RWPE1 (cell line): ENCODE data around the gene BMP2K.

Experiments used
- CTCF ChIA-PET: fragments of 350-600 bp; sonication (Branson Sonifier 250); formaldehyde crosslinking; extraction: SDS; loops from one replicate; lab custom pipeline; 2021; lab: Yijun Ruan, JAX
- POLR2A ChIA-PET: fragments of 400-600 bp; formaldehyde crosslinking; extraction: SDS; loops from one replicate; lab custom pipeline; 2020; ENCODE audit warnings: antibody characterized with exemption; ENCODE audit not compliant: low non-redundant PET; lab: Yijun Ruan, JAX
- DNase-seq: peaks from one replicate; pipeline ENCODE4 v3.0.0; 2012; ENCODE audit warnings: low spot score
- H3K27ac ChIP-seq: fragments of 450-650 bp; 2 replicates; pipeline ENCODE4 v1.5.1; 2017
- TF ChIP-seq, protein P1 (sequence below): fragments of 450-650 bp; conservative IDR thresholded peaks from 2 replicates; pipeline ENCODE4 v1.5.1; 2017; ENCODE audit warnings: low read depth, mild to moderate bottlenecking

The BMP2K gene

DNA sequence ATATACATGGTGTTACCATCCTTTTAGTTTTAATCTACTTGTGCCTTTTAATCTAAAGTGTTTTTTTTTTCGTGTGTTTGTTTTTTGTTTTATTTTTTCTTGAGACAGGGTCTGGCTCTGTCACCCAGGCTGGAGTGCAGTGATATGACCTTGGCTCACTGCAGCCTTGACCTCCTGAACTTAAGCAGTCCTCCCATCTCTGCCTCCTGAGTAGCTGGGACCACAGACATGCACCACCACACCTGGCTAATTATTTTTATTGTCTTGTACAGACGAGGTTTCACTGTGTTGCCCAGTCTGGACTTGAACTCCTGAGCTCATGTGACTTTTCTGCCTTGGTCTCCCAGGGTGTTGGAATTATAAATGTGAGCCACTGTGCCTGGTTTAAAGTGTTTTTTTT, 33.1 kb downstream of the BMP2K start:
- DNase-seq, result no peak
- ChIA-PET POLR2A (no interaction called here), CTCF (interaction anchor here (1.1 kb wide), 1 partner anchor 21 kb away, joined by 4 read pairs; no protein-coding TSS in a partner anchor)
- no peak overlapping the region for H3K27ac ChIP-seq
- TF ChIP-seq, protein P1, sequence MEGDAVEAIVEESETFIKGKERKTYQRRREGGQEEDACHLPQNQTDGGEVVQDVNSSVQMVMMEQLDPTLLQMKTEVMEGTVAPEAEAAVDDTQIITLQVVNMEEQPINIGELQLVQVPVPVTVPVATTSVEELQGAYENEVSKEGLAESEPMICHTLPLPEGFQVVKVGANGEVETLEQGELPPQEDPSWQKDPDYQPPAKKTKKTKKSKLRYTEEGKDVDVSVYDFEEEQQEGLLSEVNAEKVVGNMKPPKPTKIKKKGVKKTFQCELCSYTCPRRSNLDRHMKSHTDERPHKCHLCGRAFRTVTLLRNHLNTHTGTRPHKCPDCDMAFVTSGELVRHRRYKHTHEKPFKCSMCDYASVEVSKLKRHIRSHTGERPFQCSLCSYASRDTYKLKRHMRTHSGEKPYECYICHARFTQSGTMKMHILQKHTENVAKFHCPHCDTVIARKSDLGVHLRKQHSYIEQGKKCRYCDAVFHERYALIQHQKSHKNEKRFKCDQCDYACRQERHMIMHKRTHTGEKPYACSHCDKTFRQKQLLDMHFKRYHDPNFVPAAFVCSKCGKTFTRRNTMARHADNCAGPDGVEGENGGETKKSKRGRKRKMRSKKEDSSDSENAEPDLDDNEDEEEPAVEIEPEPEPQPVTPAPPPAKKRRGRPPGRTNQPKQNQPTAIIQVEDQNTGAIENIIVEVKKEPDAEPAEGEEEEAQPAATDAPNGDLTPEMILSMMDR, result no peak

DNA sequence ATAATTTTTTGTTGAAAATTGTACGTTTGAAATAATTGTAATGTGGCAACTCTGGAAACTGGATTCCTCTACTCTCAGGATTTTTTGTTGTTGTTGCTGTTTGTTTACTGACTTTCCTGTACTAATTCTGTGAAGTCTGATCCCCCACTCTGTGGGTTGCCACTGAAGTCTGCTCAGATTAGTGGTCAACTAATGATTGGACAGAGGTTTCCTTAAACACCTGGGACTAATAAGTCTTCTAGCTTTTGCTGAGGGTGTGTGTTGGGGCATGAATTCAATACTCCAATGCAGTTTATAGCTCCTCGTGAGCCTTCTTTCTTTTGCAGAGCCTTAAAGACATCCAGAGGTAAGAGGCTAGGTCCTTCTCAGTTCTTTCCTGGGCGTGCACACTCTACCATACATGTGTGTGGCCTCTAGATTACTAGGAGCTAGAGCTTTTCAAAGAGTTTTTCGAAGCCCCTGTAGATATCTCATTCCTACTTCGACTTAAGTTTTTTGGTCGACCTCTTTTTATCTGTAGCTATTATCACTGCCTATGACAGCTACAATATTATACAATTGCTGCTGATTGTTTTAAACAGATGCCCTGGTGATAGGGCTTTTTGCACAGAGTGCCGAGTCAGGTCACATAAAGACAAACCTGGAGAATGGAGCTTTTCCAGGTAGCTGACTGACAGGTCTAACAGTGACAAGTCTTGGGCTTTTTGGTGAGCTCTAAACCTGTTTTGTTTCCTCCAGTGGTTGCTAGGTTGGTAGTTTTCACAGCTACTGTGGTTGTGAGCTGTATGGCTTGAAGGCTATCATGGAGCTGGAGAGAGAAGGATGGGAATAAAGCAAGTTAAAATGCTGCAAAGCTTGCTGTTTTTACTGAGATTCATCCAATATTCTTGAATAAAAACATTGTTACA, 34.0 kb downstream of the BMP2K start:
- POLR2A ChIA-PET, result no interaction called here
- no peak for DNase-seq
- TF ChIP-seq, protein P1, result no peak
- CTCF ChIA-PET, result interaction anchor here (0.6 to 1.1 kb wide), 4 partner anchors 22 to 1281 kb away, joined by 3 to 5 read pairs (median 4); no protein-coding TSS in a partner anchor
- no peak overlapping the region for H3K27ac ChIP-seq

DNA sequence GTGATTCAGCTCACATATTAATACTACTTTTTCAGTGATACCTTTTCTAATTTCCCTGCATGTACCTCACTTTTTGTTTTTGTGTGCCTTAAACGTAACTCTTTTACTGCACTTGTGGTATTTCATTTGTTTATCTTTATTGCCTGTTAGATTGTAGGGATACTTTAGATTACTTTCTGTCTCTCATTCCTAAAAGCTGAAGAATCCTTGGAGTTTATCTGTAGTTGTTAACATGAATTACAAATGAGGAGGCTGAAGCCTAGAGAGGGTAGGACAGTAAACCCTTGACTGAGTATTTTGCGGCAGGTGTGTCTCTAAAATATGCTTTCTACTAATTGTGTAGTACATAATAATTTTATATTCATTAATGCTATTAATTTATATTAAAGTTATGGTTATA, 34.9 kb downstream of the BMP2K start:
- CTCF ChIA-PET, result interaction anchor here (0.6 kb wide), 1 partner anchor 100 kb away, joined by 3 read pairs; no protein-coding TSS in a partner anchor
- no peak overlapping the region for H3K27ac ChIP-seq
- TF ChIP-seq, protein P1, result no peak
- no peak for DNase-seq
- POLR2A ChIA-PET, result no interaction called here

DNA sequence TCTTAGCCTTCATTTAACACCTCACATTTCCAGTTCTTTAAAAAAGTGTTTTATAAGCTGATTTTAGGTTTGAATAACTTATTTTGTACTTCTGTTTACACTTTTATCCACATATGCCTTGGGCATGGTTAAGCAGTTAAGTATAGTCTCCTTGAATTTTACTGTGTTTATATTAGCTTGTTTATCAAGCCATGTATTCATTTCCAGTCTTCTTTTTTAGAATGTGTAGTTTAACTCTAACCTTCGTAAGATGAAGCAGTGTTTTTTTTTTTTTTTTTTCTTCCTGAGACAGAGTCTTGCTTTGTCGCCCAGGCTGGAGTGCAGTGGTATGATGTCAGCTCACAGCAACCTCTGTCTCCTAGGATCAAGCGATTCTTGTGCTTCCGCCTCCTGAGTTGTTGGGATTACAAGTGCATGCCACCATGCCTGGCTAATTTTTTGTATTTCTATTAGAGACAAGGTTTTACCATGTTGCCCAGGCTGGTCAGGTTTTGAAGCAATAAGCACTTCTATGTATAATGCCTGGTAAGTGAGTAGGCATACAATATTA, 42.5 kb downstream of the BMP2K start:
- TF ChIP-seq, protein P1, result no peak
- ChIA-PET POLR2A (no interaction called here), CTCF (interaction anchor here (0.6 kb wide), 1 partner anchor 1515 kb away, joined by 4 read pairs; no protein-coding TSS in a partner anchor)
- no peak overlapping the region for H3K27ac ChIP-seq
- DNase-seq, result no peak

DNA sequence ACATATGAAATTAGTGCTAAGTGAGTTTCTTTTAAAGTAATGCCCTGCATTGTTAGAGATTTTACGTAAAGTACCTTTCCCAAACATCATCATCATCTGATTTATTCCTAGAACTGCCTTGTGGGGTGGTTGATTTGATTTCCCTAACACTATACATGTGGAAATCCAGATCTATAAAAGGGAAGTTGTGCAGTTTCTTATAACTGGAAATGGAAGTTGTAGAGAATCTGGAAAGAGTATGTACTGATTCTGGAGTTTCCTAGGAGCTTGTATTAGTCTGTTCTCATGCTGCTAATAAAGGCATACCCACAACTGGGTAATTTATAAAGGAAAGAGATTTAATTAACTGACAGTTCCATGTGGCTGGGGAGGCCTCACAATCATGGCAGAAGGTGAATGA, 47.9 kb downstream of the BMP2K start:
- CTCF ChIA-PET, result interaction anchor here (0.5 kb wide), 1 partner anchor 930 kb away, joined by 3 read pairs; no protein-coding TSS in a partner anchor
- TF ChIP-seq, protein P1, result no peak
- no peak for DNase-seq
- no peak overlapping the region for H3K27ac ChIP-seq
- POLR2A ChIA-PET, result no interaction called here

DNA sequence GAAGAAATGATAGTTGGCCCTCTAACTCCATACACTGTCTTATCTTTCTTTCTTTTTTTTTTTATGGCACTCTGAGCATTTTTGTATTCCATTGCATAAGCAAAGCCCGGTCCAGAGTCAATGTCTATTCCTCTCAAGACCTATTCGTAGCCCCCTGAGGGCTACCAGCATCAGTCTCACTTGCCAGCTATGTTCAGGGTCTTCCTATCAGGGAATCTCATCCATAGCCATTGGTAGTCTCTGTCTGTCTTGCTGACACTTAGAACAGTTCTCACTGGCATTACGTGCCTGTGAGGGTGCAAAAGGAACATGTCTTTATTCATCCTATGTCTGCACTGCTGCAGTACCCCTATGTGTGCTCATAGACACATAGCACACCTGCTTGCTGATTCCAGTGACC, 51.0 kb downstream of the BMP2K start:
- ChIA-PET CTCF (interaction anchor here (0.6 kb wide), 1 partner anchor 37 kb away, joined by 3 read pairs; no protein-coding TSS in a partner anchor), POLR2A (no interaction called here)
- TF ChIP-seq, protein P1, result no peak
- no peak for DNase-seq
- H3K27ac ChIP-seq, result no peak overlapping the region
